HL-60 (cell line): ENCODE data around the gene C4BPA.

ENCODE experiments used
- DNase-seq, 2 experiments: peaks; one replicate each; pipeline ENCODE4 v3.0.0-alpha.2; 2010 to 2020; ENCODE audit warnings: low read depth in 1 of 2, low spot score in 1 of 2
- H3K27ac ChIP-seq: fragments of 250-450 bp; sonication (Bioruptor Pico); replicated peaks from 2 replicates; pipeline ENCODE4 v1.5.1; 2020; ENCODE audit warnings: mild to moderate bottlenecking, moderate library complexity
- H3K27me3 ChIP-seq: fragments of 250-450 bp; sonication (Bioruptor Pico); 2 replicates; pipeline ENCODE4 v1.5.1; 2021; ENCODE audit warnings: mild to moderate bottlenecking, moderate library complexity; ENCODE audit not compliant: insufficient read depth, poor library complexity, severe bottlenecking
- H3K4me3 ChIP-seq: replicated peaks from 2 replicates; pipeline ENCODE4 v1.5.1; 2011; ENCODE audit warnings: mild to moderate bottlenecking, control low read depth, low read length; ENCODE audit not compliant: insufficient read depth
- CTCF ChIP-seq: IDR thresholded peaks from one replicate; pipeline ENCODE4 v1.5.1; 2011; ENCODE audit warnings: low read length, control low read depth, inconsistent platforms; ENCODE audit not compliant: insufficient read depth
- GABPA ChIP-seq: IDR thresholded peaks from 2 replicates; pipeline ENCODE4 v1.6.1; 2012; ENCODE audit warnings: low read depth
- POLR2AphosphoS5 ChIP-seq: IDR thresholded peaks from 2 replicates; pipeline ENCODE4 v1.6.1; 2012; ENCODE audit warnings: low read depth
- REST ChIP-seq: IDR thresholded peaks from 2 replicates; pipeline ENCODE4 v1.6.1; 2012; ENCODE audit warnings: low read depth; ENCODE audit not compliant: insufficient replicate concordance
- SPI1 ChIP-seq: IDR thresholded peaks from 2 replicates; pipeline ENCODE4 v1.6.1; 2012; ENCODE audit warnings: low read depth, mild to moderate bottlenecking, borderline replicate concordance

Gene C4BPA

DNA sequence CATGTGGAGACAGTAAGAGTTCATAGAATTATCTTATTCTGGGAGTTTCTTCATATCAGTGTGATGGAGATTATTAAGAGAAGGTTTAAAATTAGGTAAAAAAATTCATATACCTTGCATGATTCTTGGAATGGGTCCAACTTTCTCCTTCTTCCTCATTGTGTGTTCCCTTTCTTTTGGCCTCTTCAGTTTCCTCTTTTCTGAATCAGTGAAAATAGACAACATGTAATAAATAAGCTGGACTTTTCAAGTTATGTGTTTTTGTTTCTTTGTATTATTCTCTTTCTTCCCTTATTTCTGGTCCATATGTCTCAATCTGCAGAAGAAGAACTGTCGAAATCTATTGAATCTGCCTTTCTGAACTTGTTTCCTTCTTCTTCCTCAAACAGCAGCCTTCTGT is 30.5 kb downstream of the C4BPA start:
- TF ChIP-seq SPI1 = peak; percentile 79
- no peak for TF ChIP-seq REST
- peak; percentile 37 to 49 for DNase-seq
- Histone ChIP-seq H3K27ac (peak overlapping the region; percentile 17), H3K27me3 (no peaks in the 10 kb centered on the region), H3K4me3 (no peak overlapping the region)

- Histone ChIP-seq H3K27me3 (no peaks in the 10 kb centered on the region), H3K27ac (no peak overlapping the region), H3K4me3 (no peak overlapping the region)
- no peak for DNase-seq
- TF ChIP-seq SPI1 = no peak
- TF ChIP-seq POLR2AphosphoS5 = no peak
- TF ChIP-seq GABPA = no peak
- no peak for TF ChIP-seq REST
- no peak for TF ChIP-seq CTCF
These were observed 35.6 kb downstream of the C4BPA start for GRCh38 chr1:207139616-207140015.

DNA sequence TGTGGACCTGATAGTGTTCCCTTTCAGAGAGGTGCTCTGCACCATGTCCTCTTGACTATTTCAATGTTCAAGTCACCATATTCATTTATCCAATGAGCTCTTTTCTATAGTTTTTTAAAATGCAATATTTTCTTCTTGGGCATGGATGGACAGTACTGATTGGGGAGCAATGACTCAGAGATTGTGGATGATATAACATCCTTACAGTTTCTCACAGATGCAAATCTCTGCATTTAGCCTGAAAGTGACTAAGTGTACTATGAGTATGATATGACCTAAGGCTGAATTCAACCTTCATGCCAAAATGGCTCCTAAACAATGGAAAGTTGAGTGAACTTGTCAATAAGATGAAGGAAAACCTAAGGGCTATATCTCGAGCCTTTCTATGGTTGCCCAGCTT is 36.5 kb downstream of the C4BPA start:
- Histone ChIP-seq H3K27ac (no peak overlapping the region), H3K4me3 (no peak overlapping the region), H3K27me3 (no peaks in the 10 kb centered on the region)
- TF ChIP-seq SPI1 (no peak), POLR2AphosphoS5 (no peak), REST (no peak), CTCF (no peak), GABPA (no peak)
- no peak for DNase-seq
